SK-N-SH (cell line): ENCODE data around the gene SLC24A4. TPM values are rescaled to one million over a fixed set of nuclear protein-coding genes. Genes with fewer than 3 reads are reported as not detected.

ENCODE experiments used
- CTCF ChIA-PET: fragments of 300-600, 350-600 bp; formaldehyde crosslinking; extraction: SDS; loops from one replicate; lab custom pipeline; 2021; lab: Yijun Ruan, JAX
- POLR2A ChIA-PET: fragments of 350-600 bp; sonication (Branson Sonifier 250); formaldehyde crosslinking; extraction: SDS; loops from one replicate; lab custom pipeline; 2020; ENCODE audit warnings: antibody characterized with exemption, inconsistent platforms; lab: Yijun Ruan, JAX
- DNase-seq: peaks from one replicate; pipeline ENCODE4 v3.0.0; 2012
- H2AFZ ChIP-seq: fragments of 200-600 bp; sonication (generic); 2 replicates; pipeline ENCODE4 v1.8.1; 2016; ENCODE audit warnings: antibody characterized with exemption, mild to moderate bottlenecking, low read depth
- H3F3A ChIP-seq: fragments of 200-600 bp; sonication (generic); replicated peaks from 2 replicates; pipeline ENCODE3; 2016; ENCODE audit warnings: antibody characterized with exemption, mild to moderate bottlenecking; ENCODE audit not compliant: insufficient read depth
- H3K27ac ChIP-seq, 2 experiments: fragments of 200-500 bp in 1 of 2; fragments of 200-600 bp in 1 of 2; sonication (Bioruptor generic) in 1 of 2; sonication (generic), shearing (Covaris generic) in 1 of 2; 2 replicates each; pipeline versions ENCODE4 v1.5.1 to v1.6.1; 2014 to 2016; ENCODE audit warnings: low read depth in 2 of 2, inconsistent platforms in 1 of 2, low read length in 1 of 2, mild to moderate bottlenecking in 1 of 2, mixed read lengths in 1 of 2
- H3K27me3 ChIP-seq: fragments of 200-600 bp; sonication (generic), shearing (Covaris generic); 2 replicates; pipeline ENCODE4 v1.6.1; 2016; ENCODE audit warnings: mixed run types; ENCODE audit not compliant: insufficient read depth
- H3K36me3 ChIP-seq, 2 experiments: fragments of 200-500 bp in 1 of 2; fragments of 200-600 bp in 1 of 2; sonication (Bioruptor generic) in 1 of 2; sonication (generic) in 1 of 2; replicated peaks in 1 of 2; 2 replicates each; pipeline versions ENCODE3 to v1.5.1; 2014 to 2016; ENCODE audit warnings: low read length in 1 of 2, mild to moderate bottlenecking in 1 of 2; ENCODE audit not compliant: insufficient read depth in 2 of 2, control insufficient read depth in 1 of 2
- H3K4me1 ChIP-seq, 2 experiments: fragments of 200-500 bp in 1 of 2; fragments of 200-600 bp in 1 of 2; sonication (Bioruptor generic) in 1 of 2; sonication (generic), shearing (Covaris generic) in 1 of 2; 2 replicates each; pipeline versions ENCODE4 v1.5.1 to v1.6.1; 2014 to 2016; ENCODE audit warnings: low read depth in 1 of 2, low read length in 1 of 2, mixed run types in 1 of 2; ENCODE audit not compliant: insufficient read depth in 2 of 2, control insufficient read depth in 1 of 2
- H3K4me2 ChIP-seq: fragments of 200-600 bp; sonication (generic), shearing (Covaris generic); 2 replicates; pipeline ENCODE4 v1.6.1; 2017; ENCODE audit warnings: mixed run types
- H3K4me3 ChIP-seq, 2 experiments: fragments of 200-500 bp in 1 of 2; fragments of 200-600 bp in 1 of 2; sonication (Bioruptor generic) in 1 of 2; sonication (generic), shearing (Covaris generic) in 1 of 2; 2 replicates each; pipeline versions ENCODE4 v1.5.1 to v1.8.1; 2014 to 2016; ENCODE audit warnings: low read depth in 2 of 2, inconsistent platforms in 1 of 2, low read length in 1 of 2, mild to moderate bottlenecking in 1 of 2, mixed read lengths in 1 of 2, moderate library complexity in 1 of 2
- H3K79me2 ChIP-seq: fragments of 200-600 bp; sonication (generic); 2 replicates; pipeline ENCODE4 v1.8.1; 2017; ENCODE audit warnings: mild to moderate bottlenecking; ENCODE audit not compliant: insufficient read depth
- H3K9ac ChIP-seq: fragments of 200-600 bp; sonication (generic); 2 replicates; pipeline ENCODE4 v1.6.1; 2017; ENCODE audit warnings: mixed run types
- H3K9me2 ChIP-seq: fragments of 200-600 bp; sonication (generic); 2 replicates; pipeline ENCODE4 v1.6.1; 2017; ENCODE audit warnings: mixed run types
- H3K9me3 ChIP-seq: fragments of 200-600 bp; sonication (generic); 2 replicates; pipeline ENCODE4 v1.6.1; 2017; ENCODE audit warnings: mixed run types, mild to moderate bottlenecking, moderate library complexity
- H4K20me1 ChIP-seq: fragments of 200-600 bp; sonication (generic); 2 replicates; pipeline ENCODE4 v1.6.1; 2017; ENCODE audit warnings: mild to moderate bottlenecking, mixed run types; ENCODE audit not compliant: insufficient read depth
- EZH2phosphoT487 ChIP-seq: fragments of 200-600 bp; sonication (generic); IDR thresholded peaks from 2 replicates; pipeline ENCODE4 v1.6.1; 2017; ENCODE audit warnings: low read depth, mixed run types, mild to moderate bottlenecking, antibody characterized with exemption, moderate library complexity, borderline replicate concordance
- FOXM1 ChIP-seq: IDR thresholded peaks from 2 replicates; pipeline ENCODE4 v1.4.0; 2012; ENCODE audit warnings: low read depth, mild to moderate bottlenecking
- MEF2A ChIP-seq: IDR thresholded peaks from 2 replicates; pipeline ENCODE4 v1.4.0; 2012; ENCODE audit warnings: low read depth, borderline replicate concordance
- RFX5 ChIP-seq: IDR thresholded peaks from 2 replicates; pipeline ENCODE4 v1.6.1; 2012; ENCODE audit warnings: mild to moderate bottlenecking, improper control_type of control experiment, low read length
- WGBS: methylation state at CpG from one replicate; pipeline ENCODE4 v1.1.6; 2017; ENCODE audit warnings: low lambda C conversion rate; 5-methylcytosine and 5-hydroxymethylcytosine counted together
- polyA plus RNA-seq, 3 experiments: library from polyadenylated mRNA; depleted of rRNA; stranded (reverse); fragments of >200 nt; gene quantifications; 2 replicates each; pipeline ENCODE4 v1.2.3, GENCODE V29; 2012
- TF ChIP-seq, protein P1 (sequence below): IDR thresholded peaks from 2 replicates; pipeline ENCODE4; 2012

The SLC24A4 gene
- polyA plus RNA-seq, 1 of the 3 experiments (the other 2 are of a cell fraction) = 0.07 TPM

DNA sequence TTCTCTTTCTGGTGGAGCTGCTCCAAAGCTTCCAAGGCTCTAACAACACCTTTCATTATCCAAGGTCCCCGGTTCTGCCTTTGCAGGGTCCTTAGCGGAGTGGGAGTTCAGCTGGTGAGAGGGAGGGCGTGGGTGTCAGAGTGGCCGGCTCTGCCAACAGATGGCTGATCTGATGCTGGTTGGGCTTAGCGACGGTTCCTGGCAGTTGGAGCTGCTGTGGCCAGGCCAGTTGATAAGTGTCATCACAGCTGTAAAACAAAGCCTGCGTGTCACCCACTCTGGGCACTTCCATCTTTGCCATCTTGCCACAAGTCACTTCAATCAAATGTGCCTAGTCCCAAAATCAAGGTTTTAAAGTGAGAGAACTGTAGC is 226.9 kb downstream of the SLC24A4 start:
- H3K27me3 ChIP-seq = no peaks in the 10 kb centered on the region

More for the DNA sequence above, 226.9 kb downstream of the SLC24A4 start:
- Histone ChIP-seq H3K9me2 (no peaks in the 10 kb centered on the region), H3K36me3 (no peaks in the 10 kb centered on the region), H3K4me3 (no peak overlapping the region), H3K27ac (no peak overlapping the region), H3F3A (peaks cover 12% of the 10 kb centered on the region), H3K9ac (no peak overlapping the region), H3K9me3 (no peaks in the 10 kb centered on the region), H4K20me1 (no peaks in the 10 kb centered on the region), H3K4me2 (no peak overlapping the region), H3K4me1 (peaks cover 0 to 8% of the 10 kb centered on the region in 2 experiments; a peak in 1 of 4 replicates), H2AFZ (no peak overlapping the region)
- ChIA-PET POLR2A (no interaction called here), CTCF (no interaction called here)
- TF ChIP-seq MEF2A (no peak), FOXM1 (no peak), RFX5 (no peak), EZH2phosphoT487 (no peak)
- TF ChIP-seq, protein P1, sequence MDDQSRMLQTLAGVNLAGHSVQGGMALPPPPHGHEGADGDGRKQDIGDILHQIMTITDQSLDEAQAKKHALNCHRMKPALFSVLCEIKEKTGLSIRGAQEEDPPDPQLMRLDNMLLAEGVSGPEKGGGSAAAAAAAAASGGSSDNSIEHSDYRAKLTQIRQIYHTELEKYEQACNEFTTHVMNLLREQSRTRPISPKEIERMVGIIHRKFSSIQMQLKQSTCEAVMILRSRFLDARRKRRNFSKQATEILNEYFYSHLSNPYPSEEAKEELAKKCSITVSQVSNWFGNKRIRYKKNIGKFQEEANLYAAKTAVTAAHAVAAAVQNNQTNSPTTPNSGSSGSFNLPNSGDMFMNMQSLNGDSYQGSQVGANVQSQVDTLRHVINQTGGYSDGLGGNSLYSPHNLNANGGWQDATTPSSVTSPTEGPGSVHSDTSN = no peak
- TF ChIP-seq, all 33 proteins: peak for 0
- H3K79me2 ChIP-seq = peaks cover 21% of the 10 kb centered on the region
- WGBS = 86% methylated on average over 5 of the region's 7 CpGs
- no peak for DNase-seq

Other genes with a start within 250 kb of the SLC24A4 start
- gene ATXN3, start 216.6 kb upstream of the SLC24A4 start, polyA plus RNA-seq (2012; rRNA removed) = 10.2 and 13.0 TPM in 2 replicates
- 298 and 326 TPM in 2 replicates for gene NDUFB1, start 201.5 kb upstream of the SLC24A4 start, polyA plus RNA-seq (2012; rRNA removed)
- gene CPSF2, start 201.2 kb upstream of the SLC24A4 start, polyA plus RNA-seq (2012; rRNA removed) = 11.7 and 13.5 TPM in 2 replicates
- gene RIN3, start 190.6 kb downstream of the SLC24A4 start, polyA plus RNA-seq (2012; rRNA removed) = 5.8 and 12.4 TPM in 2 replicates